GM12872 (cell line): Measurements from ENCODE around the gene AMT.

Experiments
- TF ChIP-seq, protein P1 (sequence below): IDR thresholded peaks from 3 replicates; pipeline ENCODE4 v1.5.1; 2011; ENCODE audit warnings: low read depth, mild to moderate bottlenecking, low read length, moderate library complexity; ENCODE audit not compliant: insufficient read depth

The AMT gene

DNA sequence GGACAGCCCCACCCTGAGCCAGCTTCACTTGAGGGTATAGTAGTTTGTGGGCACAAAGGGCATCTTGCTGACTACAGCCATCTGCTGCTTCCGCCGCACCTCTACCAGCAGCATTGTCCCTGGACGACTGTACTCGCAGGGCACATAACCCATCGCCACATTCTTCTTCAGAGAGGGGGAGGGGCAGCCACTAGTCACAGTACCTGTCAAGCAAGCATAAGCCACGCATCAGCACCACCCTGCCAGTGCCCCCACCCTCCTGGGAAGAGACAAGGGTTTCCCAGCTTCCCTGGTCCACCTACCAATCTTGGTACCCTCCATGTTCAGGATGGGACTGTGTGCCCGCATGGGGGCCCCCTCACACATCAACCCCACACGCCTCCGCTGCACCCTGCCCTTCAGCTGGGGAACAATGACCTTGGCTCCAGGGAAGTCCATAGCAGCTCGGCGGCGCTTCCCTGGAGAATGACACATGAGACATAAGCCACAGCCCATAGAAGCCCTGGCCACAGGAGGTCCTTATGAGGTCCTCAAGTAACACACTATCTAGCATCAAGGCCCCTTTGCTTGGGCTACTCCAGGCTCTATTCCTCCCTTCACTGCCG is 4.7 kb downstream of the AMT start:
- TF ChIP-seq, protein P1, sequence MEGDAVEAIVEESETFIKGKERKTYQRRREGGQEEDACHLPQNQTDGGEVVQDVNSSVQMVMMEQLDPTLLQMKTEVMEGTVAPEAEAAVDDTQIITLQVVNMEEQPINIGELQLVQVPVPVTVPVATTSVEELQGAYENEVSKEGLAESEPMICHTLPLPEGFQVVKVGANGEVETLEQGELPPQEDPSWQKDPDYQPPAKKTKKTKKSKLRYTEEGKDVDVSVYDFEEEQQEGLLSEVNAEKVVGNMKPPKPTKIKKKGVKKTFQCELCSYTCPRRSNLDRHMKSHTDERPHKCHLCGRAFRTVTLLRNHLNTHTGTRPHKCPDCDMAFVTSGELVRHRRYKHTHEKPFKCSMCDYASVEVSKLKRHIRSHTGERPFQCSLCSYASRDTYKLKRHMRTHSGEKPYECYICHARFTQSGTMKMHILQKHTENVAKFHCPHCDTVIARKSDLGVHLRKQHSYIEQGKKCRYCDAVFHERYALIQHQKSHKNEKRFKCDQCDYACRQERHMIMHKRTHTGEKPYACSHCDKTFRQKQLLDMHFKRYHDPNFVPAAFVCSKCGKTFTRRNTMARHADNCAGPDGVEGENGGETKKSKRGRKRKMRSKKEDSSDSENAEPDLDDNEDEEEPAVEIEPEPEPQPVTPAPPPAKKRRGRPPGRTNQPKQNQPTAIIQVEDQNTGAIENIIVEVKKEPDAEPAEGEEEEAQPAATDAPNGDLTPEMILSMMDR = no peak

DNA sequence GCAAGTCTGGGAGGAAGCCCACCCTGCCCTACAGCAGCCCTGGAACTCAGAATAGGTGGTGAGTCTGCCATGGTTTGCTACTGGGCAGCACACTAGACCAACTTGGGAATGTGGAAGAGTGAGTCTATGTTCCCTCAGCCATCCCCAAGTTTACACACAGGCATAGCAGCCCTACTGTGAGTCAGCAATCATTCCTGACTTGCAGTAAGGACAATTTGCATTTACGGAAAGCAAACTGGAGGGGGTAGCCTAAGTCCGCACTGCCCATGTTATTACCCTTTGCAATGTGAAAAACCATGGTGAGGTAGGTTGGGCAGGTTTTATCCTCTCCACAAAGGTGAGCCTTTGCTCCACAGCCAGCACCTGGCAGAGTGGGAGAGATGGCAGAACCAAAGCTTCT is 5.4 kb downstream of the AMT start:
- TF ChIP-seq, protein P1 = no peak

- TF ChIP-seq, protein P1 = no peak
Observed at GRCh38 chr3:49415931-49416601, 6.2 kb downstream of the AMT start.

DNA sequence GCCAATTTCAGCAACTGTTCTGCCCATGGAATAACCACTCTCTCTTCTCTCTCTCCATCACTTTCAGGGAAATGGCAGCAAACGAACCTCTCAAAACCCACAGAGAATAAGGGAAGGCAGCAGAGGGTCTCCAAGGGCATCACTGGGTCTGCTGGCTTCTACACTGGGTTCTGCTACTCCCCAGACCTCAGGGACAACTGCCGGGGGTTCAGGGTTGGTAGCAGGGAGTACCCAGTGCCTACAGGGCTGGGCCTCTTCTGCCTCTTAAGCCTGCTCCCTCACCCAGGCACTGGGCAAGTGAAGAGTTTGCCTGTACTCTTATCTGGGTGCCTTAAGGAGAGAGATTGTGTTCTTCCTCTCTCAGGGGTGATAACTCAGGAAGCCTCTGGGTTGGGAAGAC is 7.5 kb downstream of the AMT start:
- TF ChIP-seq, protein P1 = no peak

- TF ChIP-seq, protein P1 = no peak
Observed at GRCh38 chr3:49413338-49413734, 8.9 kb downstream of the AMT start.

- TF ChIP-seq, protein P1 = no peak
Observed at GRCh38 chr3:49412632-49413337, 9.5 kb downstream of the AMT start.

DNA sequence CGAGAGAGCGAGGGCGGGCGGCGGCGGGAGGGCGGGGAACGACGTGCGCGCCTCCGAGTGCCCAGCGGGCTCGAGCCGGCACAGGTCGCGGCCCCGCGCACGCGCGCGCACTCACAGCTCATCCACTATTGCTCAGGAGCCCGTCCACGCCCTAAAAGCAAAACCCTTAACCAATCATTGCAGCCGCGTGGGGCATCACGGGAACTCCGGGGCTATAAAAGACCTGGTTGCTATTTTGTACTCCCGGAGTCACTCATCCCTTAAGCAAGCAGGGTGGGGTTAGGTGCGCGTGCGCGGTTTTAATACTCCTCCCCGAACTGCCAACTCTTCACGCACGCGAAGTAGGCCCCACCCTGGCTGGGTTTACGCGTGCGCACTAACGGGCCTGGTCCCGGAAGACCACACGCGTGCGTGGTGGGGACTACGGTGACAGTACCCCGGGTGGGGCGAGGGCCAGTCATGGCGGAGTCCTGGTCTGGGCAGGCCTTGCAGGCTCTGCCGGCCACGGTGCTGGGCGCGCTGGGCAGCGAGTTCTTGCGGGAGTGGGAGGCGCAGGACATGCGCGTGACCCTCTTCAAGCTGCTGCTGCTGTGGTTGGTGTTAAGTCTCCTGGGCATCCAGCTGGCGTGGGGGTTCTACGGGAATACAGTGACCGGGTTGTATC is 10.2 kb downstream of the AMT start, which contains the start of the genes RHOA and TCTA:
Gene RHOA (minus strand): TSS at position 9 of the 664 bp plus-strand sequence. CDS start 36,387 bp downstream, outside the sequence.
Gene TCTA (plus strand): TSS at position 456 of the 664 bp plus-strand sequence. CDS start 4 bp downstream, at position 460.
- TF ChIP-seq, protein P1 = no peak
